ENCODE data around the gene FGD4.

DNA sequence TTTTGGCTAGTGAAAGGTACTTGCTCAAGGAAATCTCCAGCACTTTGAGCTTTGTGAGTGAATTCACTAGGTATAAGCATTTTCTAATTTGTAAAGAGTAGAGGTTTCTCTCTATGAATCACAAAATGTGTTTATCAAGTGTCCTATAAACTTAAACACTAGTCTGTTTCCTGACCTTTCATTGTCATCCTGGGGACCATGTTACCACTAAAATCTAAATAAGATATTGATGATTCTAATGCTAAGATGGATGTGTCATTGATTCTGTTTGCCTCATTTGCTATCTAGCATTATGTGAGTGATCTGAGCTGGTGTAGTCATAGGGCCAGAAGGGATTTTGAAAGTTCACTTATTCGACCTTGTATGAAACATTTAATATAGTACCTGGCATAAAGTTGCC is 199.3 kb downstream of the FGD4 start:
- TF ChIP-seq TAF1 (IDR thresholded peaks at IDR 0.05; ENCODE audit: low read depth, low read length): no peak
- TF ChIP-seq POLR2A (IDR thresholded peaks at IDR 0.05; ENCODE audit: low read depth, low read length): no peak
- TF ChIP-seq POLR2AphosphoS5 (IDR thresholded peaks at IDR 0.05; ENCODE audit: low read depth, low read length): no peak
- no peak for TF ChIP-seq SPI1 (IDR thresholded peaks at IDR 0.05; ENCODE audit: low read depth, low read length)
